SH-SY5Y (cell line): ENCODE results near the gene FARP2.

Experiments
- GATA2 ChIP-seq: IDR thresholded peaks from 2 replicates; pipeline ENCODE4 v1.6.1; 2011; ENCODE audit warnings: mild to moderate bottlenecking, low read depth, low read length
- GATA3 ChIP-seq: IDR thresholded peaks from 2 replicates; pipeline ENCODE4 v1.6.1; 2011; ENCODE audit warnings: low read depth, mild to moderate bottlenecking, low read length, moderate library complexity

Gene FARP2, protein sequence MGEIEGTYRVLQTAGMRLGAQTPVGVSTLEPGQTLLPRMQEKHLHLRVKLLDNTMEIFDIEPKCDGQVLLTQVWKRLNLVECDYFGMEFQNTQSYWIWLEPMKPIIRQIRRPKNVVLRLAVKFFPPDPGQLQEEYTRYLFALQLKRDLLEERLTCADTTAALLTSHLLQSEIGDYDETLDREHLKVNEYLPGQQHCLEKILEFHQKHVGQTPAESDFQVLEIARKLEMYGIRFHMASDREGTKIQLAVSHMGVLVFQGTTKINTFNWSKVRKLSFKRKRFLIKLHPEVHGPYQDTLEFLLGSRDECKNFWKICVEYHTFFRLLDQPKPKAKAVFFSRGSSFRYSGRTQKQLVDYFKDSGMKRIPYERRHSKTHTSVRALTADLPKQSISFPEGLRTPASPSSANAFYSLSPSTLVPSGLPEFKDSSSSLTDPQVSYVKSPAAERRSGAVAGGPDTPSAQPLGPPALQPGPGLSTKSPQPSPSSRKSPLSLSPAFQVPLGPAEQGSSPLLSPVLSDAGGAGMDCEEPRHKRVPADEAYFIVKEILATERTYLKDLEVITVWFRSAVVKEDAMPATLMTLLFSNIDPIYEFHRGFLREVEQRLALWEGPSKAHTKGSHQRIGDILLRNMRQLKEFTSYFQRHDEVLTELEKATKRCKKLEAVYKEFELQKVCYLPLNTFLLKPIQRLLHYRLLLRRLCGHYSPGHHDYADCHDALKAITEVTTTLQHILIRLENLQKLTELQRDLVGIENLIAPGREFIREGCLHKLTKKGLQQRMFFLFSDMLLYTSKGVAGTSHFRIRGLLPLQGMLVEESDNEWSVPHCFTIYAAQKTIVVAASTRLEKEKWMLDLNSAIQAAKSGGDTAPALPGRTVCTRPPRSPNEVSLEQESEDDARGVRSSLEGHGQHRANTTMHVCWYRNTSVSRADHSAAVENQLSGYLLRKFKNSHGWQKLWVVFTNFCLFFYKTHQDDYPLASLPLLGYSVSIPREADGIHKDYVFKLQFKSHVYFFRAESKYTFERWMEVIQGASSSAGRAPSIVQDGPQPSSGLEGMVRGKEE

DNA sequence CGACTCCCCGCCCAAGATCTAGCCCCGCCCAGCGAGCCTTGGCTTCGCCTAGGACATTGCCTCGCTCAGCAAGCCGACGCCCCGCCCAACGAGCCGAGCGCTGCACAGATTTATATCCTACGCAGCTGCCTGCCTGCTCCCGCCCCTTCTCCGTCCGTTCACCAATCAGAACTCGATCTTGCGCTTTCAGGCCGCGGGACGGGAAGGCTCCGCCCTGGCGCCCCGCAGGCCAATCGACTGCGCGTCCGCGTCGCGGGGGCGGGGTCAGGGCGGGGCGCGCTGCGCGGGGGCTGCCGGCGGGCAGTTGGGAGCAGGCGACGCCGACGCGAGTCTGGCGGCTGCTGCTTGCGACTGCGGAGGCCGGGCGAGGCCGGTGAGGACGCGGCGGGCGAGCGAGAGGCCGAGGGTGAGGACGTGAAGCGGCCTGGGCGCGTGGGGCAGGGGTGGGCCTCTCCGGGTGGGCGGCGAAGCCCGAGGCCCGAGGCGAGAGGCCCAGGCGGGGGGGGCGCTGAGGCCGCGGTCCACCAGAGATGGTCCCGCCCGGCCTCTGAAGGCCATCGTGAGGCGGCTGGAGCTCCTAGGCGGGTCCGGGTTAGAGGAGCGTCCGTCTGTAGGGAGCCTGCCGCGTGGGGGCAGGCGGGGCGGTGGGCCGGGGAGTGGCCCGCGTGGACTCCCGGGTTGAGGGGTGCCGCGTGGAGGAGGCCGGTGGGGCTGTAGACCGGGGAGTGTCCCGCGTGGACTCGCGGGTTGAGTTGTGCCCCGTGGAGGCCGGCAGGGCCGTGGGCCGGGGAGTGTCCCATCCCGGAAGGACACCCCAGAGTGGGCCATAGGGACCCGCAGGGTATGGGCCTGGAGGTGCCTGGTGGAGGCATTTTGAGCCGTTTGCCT lies at the start of gene FARP2:
Gene FARP2 (plus strand): TSS at position 303 of the 888 bp plus-strand sequence. CDS start 16,823 bp downstream, outside the sequence.
- TF ChIP-seq GATA3 (no peak), GATA2 (no peak)

DNA sequence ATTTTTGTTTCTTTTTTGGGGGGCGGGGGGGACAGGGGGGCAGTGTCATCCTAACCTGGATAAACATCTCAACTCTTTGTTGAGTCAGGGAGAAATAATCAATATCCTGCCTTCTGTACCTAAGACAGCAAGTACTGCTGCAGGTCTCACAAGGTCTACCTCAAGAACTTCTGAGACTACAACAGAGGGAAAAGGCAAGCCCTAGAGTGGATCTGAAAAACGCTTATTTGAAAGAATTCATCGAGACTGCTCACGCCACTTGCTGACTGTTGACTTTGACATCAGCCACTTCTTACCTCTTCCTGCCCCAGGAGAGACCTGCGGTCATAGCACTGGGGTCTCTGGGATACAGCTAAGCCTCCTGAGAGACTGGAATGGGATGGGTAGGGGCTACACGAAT lies 49.0 kb upstream of the FARP2 start:
- TF ChIP-seq GATA3 (no peak), GATA2 (no peak)

DNA sequence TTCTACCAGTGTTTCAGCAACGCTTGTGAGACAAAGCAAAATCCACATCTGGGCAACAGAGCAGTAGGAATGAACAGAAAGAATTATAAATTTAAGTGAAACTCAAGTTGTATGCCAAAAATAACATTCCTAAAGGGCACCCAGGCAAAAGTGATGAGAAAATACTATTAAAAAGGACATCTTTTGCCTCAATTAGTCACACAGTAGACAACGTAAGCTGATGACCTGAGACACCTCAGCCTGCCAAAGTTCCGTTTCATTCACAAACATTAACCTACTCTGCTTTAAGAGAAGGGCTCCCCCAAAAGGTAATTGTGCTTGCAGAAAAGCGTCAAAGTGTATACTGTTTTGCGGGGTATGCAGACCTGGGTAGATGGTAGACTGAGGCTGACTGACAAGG lies 47.8 kb upstream of the FARP2 start:
- no peak for TF ChIP-seq GATA3
- TF ChIP-seq GATA2: no peak

DNA sequence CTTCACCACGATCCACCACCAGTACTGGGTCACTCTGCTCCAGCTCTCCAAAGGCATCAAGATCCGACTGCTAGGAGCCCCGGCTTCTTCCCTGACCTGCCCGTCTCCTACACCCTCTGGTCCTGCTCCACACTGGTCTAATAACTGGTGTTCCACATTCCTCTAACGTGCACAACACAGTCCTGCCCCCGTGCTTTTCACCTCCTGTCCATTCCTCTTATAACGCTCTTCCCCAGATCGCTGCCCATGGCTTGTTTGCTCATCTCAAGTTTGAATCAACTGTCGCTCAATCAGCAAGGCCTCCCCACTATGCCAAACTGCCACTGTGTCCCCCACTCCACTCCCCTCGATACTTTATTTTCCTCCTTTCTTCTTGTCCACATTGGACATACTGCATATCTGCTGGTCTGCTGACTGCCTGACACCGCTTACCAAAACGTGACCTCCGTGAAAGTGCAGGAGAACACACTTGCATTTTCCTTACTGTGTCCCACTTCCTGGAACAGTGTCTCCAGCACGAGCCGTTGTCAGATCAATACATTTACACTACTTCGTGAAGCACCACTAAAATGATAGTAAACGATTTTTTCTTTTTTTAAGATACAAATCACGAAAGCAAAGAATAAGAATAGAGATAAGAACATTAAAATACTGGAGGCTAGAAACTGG lies 47.1 kb upstream of the FARP2 start:
- TF ChIP-seq GATA2: no peak
- TF ChIP-seq GATA3: no peak

DNA sequence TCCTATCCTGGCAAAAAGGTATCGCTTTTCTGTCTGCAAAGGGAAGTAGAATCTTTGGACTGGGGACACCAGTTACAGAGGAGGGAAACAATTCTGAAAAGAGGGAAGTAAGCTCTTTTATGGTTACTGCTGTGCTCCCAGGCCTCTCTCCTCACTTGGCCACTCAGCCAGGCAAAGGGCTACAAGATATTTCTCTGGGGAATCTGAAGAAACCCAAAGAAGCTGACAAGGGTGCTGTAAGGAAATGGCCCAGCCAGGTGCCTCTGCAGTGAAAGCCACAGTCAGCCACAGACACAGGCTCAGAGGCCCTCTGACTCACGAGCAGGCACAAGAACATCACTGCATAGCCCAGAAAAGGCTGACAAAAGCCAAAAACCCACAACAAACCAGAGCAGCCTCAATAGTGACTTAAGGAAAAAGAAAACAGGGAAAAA lies 46.4 kb upstream of the FARP2 start:
- TF ChIP-seq GATA3: no peak
- TF ChIP-seq GATA2: no peak

DNA sequence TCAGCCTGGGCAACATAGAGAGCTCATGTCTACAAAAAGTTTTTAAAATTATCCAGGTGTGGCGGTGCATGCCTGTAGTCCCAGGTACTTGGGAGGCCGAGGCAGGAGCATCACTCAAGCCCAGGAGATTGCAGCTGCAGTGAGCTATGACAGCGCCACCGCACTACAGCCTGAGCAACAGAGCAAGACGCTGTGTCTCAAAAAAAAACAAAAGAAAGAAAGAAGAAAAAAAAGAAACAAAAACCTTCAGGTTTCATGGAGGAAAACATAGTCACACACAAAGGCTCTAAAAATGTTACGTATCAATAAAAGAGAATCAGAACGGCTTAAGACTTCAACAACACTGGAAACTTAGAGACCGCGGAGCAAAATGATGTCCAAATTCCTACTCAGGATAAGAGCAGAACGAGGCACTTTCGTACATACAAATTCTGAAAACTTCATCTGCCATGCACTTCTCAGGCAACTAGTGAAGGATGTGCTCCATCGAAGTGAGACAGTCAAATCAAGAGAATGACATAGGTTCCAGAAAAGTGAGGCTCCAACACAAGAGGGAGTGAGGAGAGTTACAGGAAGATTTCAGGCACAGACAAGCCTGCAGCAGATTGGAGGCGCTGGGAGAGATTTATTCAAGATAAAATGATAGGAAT lies 45.0 kb upstream of the FARP2 start:
- TF ChIP-seq GATA3 (no peak), GATA2 (no peak)

DNA sequence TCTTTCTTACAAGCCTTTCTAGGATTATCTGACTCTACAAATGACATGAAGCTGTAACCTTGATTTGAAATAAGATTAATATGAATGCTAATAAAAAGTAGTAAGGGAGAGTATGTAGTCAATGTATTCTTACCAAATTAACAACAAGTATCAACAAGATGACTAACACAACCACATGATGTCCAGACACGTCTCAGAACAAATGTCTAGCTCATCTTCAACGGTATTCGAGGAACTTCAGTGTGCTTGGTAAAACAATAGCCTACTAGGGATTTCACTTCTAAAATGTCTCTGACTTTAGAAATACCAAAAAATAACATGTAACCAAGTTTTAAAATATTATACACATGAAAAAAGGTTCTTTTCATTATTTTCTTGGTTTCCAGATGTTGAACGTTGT lies 44.0 kb upstream of the FARP2 start:
- TF ChIP-seq GATA3 (no peak), GATA2 (no peak)

DNA sequence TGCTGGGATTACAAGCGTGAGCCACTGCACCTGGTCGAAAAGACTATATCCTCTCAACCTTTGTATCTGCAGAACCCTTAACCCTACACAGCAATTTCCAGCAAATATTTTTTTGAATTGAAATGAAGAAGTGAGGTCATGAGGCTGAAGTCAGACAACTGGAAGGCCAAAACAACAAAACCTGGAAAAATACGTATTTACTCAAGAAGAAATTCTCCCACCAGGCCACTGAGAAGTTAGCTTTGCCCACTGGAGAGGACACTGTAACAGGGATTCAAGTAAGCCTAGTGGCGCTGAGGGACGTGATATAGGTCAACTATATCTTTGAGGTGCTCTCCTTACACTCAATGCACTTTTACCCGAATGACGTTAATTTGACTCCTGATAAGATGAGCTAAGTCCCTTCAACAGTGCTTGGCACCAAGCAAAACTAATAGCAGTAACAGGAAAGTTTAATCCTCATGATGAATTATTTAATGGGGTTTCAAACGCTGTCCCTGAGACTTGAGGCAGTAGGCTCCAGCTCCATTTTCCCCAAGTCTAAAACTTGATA lies 42.5 kb upstream of the FARP2 start:
- TF ChIP-seq GATA3 (no peak), GATA2 (no peak)

DNA sequence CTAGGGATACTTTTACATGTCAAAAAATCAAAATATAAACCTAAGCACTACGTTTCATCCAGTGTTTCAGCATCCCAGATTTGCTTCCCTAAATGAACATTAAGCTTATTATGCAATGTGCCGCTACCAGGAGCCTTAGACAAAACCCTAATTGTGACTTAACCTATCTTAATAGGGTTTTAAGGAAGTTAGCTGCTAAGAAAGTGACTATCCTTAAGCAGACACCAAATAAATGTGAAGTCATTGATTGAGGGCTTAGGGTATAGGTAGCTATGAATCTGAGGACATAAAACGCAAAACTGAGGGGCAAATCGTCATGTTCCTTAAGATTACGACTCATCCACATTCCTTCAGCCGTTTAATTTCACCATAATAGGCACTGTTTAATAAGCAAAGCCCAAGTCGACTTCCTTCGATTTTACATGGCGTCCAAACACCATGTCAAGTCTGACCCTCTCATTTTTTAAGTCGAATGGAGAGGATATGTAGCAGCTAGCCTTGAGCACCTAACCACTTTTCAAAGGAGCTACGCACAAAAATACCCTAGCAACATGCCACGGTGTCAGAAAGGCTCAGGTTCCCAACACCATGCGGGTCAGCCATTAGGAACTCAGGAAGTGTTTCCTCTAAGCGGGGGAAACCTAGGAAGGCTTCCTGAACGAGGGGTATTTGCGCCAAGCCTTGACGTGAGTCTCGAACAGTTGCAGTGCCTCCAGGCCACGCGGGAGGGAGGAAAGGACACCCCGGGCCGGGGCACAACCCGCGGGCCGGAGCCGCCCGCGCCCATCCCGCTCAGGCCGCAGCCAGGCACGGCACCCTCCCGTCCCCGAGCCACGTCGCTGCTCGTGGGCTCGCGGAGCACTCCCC lies 41.6 kb upstream of the FARP2 start:
- TF ChIP-seq GATA3 (no peak), GATA2 (no peak)

DNA sequence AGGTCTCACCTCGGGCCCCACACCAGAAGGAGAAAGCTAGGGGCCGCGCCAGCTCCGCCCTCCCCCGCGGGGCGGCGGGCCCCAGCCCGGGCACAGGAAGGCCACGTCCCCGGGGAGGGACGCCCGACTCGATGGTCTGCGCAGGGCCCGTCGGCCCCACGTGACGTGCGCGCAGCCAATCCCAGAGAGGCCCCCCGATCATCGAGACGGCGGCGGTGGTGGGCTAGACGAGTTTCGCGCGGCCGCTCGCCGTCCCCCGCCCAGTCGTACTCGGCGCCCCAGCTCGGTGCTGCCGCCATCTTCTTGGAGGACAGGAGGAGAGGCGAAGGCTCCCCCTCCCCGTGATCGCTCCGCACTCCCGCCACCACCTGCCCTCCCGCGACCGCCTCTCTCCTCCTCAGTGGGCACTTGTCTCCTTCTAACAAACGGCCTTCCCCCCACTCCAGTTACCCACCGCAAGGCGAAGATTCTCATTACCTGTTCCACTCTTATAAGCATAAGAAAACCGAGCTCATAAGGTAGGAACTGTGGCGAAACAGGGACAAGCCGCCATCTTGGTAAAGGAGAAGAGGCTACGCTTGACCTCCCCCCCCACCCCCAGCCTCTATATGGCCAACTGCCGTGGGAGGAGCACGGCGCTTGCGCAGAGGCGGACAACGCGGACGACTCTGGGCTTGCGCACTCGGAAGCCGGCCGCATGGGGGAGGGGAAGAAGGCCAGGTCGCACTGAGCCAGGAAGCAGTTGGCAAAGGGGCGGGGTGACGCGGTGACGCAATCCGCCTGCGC lies 40.8 kb upstream of the FARP2 start, which contains the start of gene HDLBP:
Gene HDLBP (minus strand): TSS at position 580 of the 786 bp plus-strand sequence. CDS start 48,803 bp downstream, outside the sequence.
- TF ChIP-seq GATA3 (no peak), GATA2 (no peak)
